Islet of Langerhans (tissue), 1 donor: ENCODE results near the gene TOP3A.

Experiments used
- FAIRE-seq: peaks from one replicate; lab custom pipeline; 2011; peaks lifted over from hg19 to GRCh38; lab: Jason Lieb, UNC

TOP3A gene

DNA sequence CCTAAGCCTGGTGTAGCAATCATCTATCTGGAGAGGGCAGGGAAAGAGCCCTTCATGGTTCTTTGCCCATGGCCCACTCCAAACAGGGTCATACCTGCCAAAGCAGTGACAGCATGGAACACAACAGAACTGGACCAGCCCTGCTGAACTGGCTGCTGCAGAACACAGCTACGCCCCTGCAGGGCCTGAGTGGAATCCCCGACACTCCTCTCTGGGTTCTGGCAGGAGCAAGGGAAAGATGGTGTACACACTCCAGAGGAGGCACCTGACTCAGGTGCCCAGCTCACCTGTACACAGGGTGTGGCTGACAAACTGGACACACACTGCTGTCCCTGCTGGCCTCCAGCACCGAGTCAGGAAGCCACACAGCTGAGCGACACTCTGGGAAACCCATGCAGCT, 34.5 kb downstream of the TOP3A start:
- FAIRE-seq: no peak

DNA sequence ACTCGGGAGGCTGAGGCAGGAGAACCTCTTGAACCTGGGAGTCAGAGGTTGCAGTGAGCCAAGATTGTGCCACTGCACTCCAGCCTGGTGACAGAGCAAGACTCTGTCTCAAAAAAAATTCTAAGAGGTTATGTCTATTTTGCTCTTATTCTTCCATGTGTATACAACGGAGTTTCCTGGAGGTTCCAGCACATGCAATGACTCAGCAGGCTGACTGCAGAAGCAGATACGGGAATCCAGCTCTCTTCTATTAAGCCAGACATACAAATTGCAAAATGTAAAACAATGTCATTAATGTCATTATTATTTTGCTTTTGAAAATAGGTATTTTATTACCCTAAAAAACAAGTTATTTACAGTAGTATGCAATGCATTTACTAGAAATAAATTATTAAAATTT, 35.9 kb downstream of the TOP3A start:
- no peak for FAIRE-seq

DNA sequence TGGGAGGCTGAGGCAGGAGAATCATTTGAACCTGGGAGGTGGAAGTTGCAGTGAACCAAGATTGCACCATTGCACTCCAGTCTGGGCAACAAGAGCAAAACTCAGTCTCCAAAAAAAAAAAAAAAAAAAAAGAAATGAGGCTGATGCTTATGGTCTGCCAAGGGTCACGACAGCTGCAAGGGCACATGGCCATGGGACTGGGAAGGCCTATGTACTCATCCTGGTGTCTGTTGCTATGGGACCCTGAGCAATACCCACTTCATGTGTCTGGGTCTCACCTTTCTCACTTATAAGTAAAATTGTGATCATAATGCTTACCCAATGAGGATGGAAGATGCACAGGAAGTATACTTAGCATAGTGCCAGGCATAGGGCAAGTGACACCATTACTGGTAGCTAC, 37.7 kb downstream of the TOP3A start:
- FAIRE-seq: no peak

DNA sequence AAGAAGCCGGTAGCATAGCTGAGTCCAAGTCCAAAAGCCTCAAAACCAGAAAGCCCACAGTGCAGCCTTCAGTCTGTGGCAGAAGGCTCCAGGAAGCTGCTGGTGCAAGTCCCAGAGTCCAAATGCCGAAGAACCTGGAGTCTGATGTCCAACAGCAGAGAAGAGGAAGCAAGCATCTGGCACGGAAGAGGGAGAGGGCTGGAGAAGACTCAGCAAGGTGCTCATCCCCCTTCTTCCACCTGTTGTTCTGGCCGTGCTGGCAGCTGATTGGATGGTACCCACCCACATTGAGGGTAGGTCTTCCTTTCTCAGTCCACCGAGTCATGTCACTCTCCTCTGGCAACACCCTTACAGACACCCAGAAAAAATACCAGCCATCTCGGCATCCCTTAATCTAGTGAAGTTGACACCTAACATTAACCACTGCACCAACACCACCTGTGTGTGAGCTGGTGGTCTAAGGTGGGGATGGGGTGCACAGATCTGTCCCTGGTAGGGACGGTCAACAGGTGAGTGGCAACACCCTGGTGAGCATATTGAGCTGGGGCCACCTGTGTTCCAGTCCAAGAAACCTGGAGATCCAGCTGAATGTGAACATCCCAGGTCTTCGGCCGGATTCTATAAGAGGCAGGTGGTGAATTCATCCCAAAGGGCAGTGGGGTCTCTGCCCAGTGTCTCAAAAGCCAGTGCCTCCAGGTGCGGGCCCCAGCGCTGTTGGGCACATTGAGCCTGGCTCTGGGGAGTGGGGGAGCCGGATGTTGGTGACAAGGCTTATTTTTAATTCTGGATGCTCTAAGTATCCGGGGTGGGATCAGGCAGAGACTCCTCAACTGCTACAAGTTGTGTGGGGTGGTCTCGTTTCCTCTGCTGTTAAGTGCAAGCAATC, 44.5 kb downstream of the TOP3A start:
- FAIRE-seq: no peak

DNA sequence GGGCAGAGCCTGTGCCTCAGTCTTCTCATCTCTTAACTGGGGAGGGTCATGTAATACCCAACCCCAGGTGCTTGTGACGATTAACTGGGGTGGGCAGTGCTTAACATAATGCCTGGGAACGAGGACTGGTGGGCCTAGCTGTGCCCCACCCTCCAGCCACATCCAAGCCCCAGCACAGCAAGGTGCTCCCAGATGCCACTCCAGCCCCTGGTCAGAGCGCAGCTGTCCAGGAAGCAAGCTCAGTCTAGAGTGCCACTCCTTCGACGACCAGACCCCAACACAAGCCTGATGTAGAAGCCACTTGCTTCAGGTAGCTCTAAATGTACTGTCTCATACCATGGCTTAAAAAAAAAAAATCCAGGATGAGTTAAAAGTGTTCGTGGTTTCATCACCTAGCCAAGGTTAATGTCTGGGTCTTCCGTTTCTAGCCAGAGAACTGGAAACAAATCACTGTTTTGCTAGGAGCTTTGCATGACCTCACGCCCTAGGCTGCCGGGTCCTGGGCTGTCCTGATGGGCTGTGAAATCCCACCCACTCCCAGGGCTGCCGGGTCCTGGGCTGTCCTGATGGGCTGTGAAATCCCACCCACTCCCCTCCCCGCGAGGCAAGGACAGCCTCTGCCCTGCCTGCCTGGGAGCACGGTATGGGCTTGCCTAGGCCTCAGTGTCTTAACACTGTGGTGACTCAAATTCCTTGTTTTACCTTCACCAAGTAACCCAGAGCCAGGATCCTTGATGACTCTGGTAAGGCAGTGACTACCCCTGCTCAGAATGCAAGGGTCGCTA, 46.7 kb downstream of the TOP3A start:
- no peak for FAIRE-seq

DNA sequence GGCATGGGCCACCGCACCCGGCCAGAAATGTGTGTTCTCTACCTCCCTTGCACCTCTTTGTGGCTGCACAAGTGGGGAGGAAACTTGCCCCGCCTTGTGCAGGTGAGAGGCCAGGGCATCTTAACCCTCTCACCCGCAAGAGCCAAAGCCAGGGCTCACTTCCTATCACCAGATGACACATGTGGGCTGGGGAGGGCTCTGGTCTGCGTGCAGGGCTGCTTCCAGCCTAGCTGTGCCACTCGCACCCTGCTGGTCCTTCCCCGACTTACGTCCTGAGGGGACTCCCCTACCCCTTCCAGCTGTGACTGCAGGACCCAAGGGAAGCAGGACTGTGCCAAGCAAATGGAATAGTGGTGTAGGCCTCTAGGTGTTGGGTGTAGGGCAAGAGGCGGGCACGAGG, 47.4 kb downstream of the TOP3A start:
- no peak for FAIRE-seq

DNA sequence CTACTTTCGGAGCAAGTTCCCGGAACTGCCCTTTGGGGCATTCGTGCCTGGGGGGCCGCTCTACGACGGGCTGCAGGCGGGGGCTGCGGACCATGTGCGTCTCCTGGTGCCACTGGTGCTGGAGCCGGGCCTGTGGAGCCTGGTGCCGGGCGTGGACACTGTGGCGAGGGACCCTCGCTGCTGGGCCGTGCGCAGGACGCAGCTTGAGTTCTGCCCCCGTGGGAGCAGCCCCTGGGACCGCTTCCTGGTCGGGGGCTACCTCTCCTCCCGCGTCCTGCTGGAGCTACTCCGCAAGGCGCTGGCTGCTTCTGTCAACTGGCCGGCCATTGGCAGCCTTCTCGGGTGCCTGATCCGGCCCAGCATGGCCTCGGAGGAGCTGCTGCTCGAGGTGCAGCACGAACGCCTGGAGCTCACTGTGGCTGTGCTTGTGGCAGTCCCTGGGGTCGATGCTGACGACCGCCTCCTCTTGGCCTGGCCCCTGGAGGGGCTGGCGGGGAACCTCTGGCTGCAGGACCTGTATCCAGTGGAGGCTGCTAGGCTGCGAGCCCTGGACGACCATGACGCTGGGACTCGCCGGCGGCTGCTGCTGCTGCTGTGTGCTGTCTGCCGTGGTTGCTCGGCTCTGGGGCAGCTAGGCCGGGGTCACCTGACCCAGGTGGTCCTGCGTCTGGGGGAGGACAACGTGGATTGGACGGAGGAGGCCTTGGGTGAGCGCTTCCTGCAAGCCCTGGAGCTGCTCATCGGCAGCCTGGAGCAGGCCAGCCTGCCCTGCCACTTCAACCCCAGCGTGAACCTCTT, 50.7 kb downstream of the TOP3A start:
- FAIRE-seq: no peak

DNA sequence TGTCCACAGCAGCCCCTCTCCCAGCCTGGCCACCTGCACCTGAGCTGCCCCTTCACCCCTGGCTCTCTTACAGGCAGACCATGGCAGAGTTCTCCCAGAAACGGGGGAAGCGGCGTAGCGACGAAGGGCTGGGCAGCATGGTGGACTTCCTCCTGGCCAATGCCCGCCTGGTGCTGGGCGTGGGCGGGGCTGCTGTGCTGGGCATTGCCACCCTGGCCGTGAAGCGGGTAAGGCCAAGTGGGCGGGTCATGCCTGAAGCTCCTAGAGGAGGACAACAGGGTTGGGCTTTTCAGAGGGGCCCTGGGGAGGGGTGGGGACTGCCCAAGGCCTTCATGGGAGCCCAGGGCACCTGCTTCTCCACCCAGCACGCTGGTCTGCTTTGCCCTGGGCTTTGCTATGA, 52.2 kb downstream of the TOP3A start:
- no peak for FAIRE-seq

DNA sequence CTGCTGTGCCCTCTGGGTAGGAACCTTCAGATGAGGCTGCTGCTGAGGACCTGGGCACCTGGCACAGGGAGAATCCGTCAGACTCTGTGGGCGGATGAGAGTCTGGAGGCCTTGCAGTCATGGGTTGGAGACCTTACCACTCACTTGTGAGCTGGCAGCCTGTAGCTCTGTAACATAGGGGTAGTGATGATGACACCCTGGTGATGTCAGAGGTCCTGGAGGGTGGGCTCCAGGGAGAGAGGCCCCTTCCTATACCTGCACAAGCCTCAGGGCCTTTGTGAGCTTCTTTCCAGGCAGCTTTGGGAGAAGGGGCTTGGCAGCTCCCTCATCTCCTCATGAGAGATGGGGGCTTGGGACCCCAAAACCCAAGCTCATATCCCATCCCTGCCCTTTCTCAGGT, 52.7 kb downstream of the TOP3A start:
- no peak for FAIRE-seq

DNA sequence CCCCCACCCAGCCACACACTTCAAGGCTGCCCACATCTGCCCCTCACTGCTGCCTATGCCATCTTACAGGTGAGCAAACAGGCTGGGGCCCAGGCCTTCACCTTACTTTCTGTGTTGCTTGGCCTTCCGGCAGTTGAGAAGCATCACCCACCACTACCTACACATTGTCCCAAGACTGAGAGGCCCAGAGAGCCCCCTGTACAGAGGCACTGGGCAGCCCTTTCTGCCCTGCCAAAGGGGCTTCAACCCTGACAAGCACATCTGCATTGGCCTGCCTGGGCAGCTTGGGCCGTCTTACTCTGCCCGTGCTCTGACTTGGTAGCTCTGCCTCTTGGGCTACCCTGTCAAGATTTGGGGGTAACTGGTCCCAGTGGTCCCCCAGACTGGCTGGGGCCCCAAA, 53.1 kb downstream of the TOP3A start:
- FAIRE-seq: no peak

DNA sequence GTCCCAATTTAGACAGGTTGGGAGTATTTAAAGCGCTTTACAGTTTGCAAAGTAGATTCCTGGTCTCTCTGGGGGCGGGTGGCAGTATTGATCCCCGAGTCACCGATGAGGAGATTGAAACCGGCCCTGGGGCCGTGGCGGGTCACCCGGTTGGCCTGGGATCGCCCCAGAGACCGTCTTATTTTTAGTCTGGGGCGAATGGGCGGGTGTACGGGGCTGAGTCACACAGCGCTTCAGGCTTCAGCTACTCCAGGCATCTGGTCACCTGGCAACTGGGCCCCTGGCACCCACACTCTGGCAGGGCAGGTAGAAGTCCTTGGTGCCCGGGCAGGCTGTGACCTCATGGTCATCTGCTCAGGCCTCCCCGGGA, 53.7 kb downstream of the TOP3A start:
- FAIRE-seq: no peak

DNA sequence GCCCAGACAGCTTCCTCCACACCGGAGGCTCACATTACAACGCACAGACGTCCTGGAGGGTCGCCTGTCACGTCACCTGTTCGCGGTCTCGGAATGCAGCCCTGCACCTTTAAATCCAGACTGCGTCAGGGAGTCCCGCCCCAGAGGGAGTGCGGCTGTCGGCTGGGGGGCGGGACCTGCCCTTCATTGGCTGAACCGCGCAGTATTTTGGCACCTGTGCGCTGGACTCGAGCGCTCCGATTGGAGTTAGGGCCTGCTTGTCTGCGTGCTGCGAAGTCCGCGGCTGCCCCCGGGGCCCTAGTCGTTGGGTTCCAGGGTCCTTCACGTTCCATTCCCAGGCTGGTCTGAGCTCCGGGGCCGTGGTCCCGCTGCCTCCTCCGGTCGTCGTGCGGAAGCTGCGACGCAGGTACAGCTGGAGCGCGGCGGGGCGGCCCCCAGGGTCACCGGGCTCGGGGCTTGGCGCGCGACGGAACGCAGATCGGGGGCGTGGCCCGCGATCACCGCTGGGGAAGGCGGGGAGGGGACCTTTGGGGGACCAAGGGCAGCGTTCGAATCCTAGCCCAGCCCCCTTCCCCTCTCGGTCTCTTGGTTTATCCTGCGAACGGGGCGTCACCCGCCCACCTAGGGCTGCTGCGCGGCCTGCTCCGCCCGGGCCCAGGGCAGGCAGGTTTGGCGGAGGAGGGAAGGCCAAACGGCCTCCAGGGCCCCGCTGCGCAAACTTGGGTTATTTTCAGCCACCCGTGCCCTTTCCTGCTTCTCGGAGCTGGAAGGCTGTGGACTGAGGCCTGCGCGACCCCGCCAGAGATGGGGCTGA, 54.3 kb downstream of the TOP3A start, which contains the start of gene MIEF2:
Gene MIEF2, plus strand, starts transcription at position 331 of the 814 bp plus-strand sequence. CDS start 2,059 bp downstream, outside the sequence.
- no peak for FAIRE-seq

DNA sequence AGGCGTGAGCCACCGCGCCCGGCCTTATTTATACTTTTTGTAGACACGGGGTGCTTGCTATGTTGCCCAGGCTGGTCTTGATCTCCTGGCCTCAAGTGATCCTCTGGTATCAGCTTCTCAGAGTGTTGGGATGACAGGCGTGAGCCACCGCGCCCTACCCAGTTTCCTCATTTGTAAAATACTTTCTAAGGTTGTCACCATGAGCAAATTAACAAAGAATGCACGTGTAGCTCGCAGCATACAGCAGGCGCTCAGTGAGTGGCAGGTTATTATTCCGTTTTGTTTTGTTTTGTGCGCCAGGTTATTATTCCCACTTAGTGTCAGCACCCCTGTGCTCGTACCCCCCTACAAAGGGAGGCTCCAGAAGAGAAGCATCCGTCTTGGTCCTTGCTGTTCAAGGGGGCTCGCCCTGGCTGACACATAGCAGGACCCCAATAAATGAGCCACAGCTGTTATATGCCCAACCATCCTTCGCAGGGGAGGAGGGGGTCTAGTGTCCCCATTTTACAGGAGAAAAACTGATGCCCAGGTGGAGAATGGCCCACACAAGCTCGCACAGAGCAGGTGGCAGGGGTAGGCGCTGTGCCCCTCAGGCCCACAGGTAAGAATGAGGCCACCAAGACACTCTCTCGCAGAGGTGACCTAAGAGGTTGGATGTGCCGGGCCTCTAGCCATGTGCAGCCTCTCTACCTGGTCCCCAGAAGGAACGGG, 55.0 kb downstream of the TOP3A start:
- no peak for FAIRE-seq

DNA sequence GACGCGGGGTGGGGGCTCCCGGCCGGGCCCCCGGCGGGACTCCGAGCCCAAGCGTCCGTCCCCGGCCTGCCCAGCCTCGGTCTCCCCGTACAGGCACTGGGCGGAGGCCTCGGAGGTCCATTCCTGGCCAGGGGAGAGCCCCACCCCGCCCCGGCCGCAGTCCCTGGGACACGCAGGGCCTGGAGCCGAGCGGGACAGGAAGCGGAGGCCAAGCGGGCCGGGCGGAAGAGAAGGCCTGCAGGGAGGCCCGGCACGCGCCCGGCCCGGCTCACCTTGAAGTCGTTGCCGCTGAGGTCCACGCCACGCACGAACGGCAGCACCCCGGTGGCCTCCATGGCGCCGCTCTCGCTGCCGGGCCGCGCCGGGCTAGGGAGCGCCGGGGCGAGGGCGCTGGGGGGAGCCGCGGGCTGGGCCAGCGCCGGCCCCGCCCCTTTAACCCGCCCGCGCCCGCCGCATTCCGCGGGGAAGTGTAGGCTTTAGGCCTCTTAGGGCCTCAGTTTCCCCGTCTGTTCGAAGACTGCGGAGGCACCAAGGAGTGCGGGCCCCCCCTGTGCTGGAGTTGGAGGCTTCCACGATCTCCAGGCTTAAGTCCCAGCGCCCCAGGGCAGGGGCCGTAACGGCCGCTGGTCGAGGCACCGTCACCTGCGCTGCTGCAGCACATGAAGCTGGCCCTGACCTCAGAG, 56.3 kb downstream of the TOP3A start, which contains the start of gene FLII:
Gene FLII, minus strand, starts transcription at position 383 of the 683 bp plus-strand sequence. Its CDS starts 48 bp downstream, at position 335.
- no peak for FAIRE-seq

DNA sequence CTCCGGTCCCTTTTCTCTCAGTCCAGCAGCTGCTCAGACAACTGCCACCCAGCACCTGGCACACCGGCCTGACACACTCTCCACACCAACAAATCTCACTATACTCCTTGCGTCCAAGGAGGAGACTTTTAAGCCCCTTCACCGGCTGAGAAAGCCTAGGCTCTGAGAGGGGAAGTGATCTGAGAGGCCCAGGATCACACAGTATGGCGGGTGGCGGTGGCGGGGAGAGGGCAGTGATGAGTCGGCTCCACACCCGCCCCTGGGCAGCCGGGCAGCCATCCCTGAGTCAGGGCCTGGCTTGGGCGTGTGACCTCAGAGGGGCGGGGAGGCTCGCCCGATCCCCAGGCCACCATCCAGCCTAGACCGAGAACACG, 56.8 kb downstream of the TOP3A start:
- no peak for FAIRE-seq

DNA sequence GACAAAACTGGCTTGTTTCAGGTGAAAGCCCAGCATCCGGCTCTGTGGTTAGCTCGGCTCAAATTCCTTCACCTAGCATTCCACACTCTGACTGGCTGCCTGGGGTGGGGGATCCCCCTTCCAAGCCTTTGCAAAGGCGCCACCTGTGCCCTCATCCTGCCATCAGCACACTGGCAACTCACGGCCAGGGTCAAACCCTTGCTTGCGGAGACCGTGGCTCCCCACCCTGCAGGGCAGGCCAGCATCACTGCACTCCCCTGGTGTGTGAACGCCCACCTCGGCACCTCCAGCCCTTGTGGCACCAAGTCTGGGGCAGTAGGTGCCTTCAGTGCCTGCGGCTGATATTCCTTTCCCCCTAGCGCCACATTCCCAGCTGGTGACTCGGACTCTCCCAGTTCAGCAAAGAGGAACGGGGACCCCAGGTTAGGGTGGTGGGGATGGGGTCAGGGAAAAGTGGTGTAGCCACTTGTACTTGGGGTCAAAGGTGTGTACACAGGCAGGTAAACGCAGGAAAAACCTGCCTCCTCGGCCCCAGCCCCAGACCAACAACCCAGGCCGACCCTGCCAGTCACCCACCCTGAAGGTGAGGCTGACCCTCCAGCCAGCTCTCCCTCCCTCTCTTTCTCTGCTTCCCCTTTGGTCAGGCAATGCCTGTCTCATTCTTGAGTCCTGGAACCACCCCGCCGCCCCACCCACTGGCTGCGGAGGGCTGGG, 57.4 kb downstream of the TOP3A start:
- FAIRE-seq: no peak

DNA sequence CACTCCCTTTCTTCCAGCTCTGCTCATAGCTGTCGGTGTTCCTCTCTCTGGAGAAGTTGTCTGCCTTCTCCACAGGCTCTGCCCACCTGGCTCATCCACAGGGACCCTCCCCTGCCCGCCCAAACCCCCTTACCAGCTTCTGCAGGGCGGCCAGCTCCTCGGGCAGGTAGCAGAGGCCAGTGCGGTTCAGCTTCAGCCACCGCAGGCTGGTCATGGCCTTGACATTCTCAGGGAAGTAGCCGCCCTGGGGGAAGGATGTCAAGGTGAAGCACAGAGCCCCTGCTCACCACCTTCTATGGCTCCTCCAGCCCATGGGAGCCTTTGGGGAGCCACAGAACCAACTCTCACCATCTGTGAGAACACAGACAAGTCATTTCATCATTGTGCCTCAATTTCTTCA, 58.0 kb downstream of the TOP3A start:
- FAIRE-seq: no peak

DNA sequence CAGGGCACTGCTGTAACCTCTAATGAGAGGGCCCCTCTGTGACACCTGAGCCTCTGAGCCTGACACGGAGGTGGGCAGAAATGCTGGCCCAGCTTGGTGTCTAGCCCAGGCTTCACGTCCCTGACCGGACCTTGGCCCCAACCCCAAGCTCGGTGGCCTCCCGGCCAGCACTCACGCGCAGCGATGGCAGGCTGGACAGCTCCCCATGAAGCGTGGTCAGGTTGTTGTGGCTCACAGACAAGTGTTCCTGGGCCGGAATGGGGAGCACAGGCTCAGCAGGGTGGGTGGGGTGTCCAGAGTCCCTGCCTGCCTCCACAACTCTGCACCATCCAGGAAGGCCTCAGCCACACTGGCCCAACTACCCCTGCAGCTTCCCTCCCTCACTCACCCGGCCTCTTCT, 58.4 kb downstream of the TOP3A start:
- FAIRE-seq: no peak

DNA sequence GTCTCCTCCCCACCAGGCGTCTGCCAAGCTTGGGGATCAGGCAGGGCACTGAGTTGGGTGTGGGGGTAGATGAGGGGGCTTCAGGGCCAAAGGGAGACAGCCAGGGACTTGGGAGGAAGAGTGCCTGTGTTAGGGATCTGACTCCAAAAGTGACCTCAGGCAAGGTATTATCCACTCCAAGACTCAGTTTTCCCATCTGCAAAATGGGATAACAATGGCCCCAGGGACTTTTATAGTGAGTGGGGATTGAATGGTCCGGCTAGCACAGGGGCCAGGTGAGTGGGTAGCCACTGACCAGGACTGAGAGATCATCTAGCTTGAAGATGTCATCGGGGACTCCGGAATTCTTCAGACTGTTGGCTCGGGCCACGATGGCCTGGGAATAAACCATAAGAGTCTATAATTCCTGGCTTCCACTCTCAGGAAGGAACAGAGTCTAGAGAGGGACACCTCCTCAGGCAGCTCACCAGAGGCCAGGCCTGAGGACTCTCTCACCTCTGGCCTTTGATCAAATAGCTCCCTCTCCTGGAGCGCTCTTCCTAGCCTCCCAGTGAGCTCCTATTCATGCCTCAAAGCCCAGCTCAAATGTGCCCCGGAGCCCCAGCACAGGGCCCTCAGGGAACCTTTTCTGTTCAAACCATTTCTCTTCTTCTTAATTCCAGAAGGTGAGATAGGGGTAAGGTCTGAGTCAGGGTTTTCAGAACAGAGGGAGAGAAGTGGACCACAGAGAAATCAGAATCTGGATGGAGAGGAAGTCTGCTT, 59.7 kb downstream of the TOP3A start:
- FAIRE-seq: no peak
